ENCODE results near the gene CACNG6. TPM values are rescaled to one million over a fixed set of nuclear protein-coding genes. Genes with fewer than 3 reads are reported as not detected.
"Not testable (repeated sequence)": the region's sequence is repeated elsewhere in the genome, so short reads cannot be mapped to it uniquely, and the experiment has no call there.

The CACNG6 gene
- total RNA-seq, 1 donor from 2014 or later = 0.27 TPM

GRCh38 chr19:53945998-53946397 is 45.4 kb upstream of the CACNG6 start:
- Mint-ChIP-seq H3K27ac (no peak overlapping the region), H3K27me3 (peaks cover 62% of the 10 kb centered on the region), H3K4me3 (no peak overlapping the region), H3K36me3 (no peaks in the 10 kb centered on the region), H3K9me3 (peaks cover 4% of the 10 kb centered on the region), H3K4me1 (ENCODE audit: unreplicated experiment) (no peaks in the 10 kb centered on the region)
- DNase-seq (ENCODE audit: extremely low spot score, unreplicated experiment) = no peak
- no peak for TF ChIP-seq CTCF (conservative IDR thresholded peaks at IDR 0.05)

- Mint-ChIP-seq H3K4me1 (ENCODE audit: unreplicated experiment) (no peaks in the 10 kb centered on the region), H3K27ac (no peak overlapping the region), H3K4me3 (no peak overlapping the region), H3K36me3 (no peaks in the 10 kb centered on the region), H3K9me3 (peaks cover 4% of the 10 kb centered on the region), H3K27me3 (peaks cover 54% of the 10 kb centered on the region)
- TF ChIP-seq CTCF (conservative IDR thresholded peaks at IDR 0.05) = no peak
- DNase-seq (ENCODE audit: extremely low spot score, unreplicated experiment) = no peak
Measured at GRCh38 chr19:53947624-53948023, 43.8 kb upstream of the CACNG6 start.

- not testable (repeated sequence) for DNase-seq (ENCODE audit: extremely low spot score, unreplicated experiment); H3K4me3 Mint-ChIP-seq; H3K9me3 Mint-ChIP-seq; H3K36me3 Mint-ChIP-seq; H3K27ac Mint-ChIP-seq; H3K4me1 Mint-ChIP-seq (ENCODE audit: unreplicated experiment)
- H3K27me3 Mint-ChIP-seq = peaks cover 46% of the 10 kb centered on the region
Measured at GRCh38 chr19:53948611-53949010, 42.8 kb upstream of the CACNG6 start.

GRCh38 chr19:53951436-53951835 is 40.0 kb upstream of the CACNG6 start:
- no peaks in the 10 kb centered on the region for H3K4me1 Mint-ChIP-seq (ENCODE audit: unreplicated experiment)
- no peak overlapping the region for H3K27ac Mint-ChIP-seq
- TF ChIP-seq CTCF (conservative IDR thresholded peaks at IDR 0.05) = no peak
- H3K36me3 Mint-ChIP-seq = no peaks in the 10 kb centered on the region
- H3K9me3 Mint-ChIP-seq = no peaks in the 10 kb centered on the region
- no peak for DNase-seq (ENCODE audit: extremely low spot score, unreplicated experiment)
- peaks cover 33% of the 10 kb centered on the region for H3K27me3 Mint-ChIP-seq
- H3K4me3 Mint-ChIP-seq = no peak overlapping the region

- Mint-ChIP-seq H3K9me3 (no peaks in the 10 kb centered on the region), H3K4me1 (ENCODE audit: unreplicated experiment) (no peaks in the 10 kb centered on the region), H3K36me3 (no peaks in the 10 kb centered on the region), H3K4me3 (no peak overlapping the region), H3K27ac (no peak overlapping the region), H3K27me3 (peaks cover 38% of the 10 kb centered on the region)
- DNase-seq (ENCODE audit: extremely low spot score, unreplicated experiment) = no peak
- TF ChIP-seq CTCF (conservative IDR thresholded peaks at IDR 0.05) = no peak
Measured at GRCh38 chr19:53951947-53952346, 39.5 kb upstream of the CACNG6 start.

GRCh38 chr19:53953383-53953782 is 38.1 kb upstream of the CACNG6 start:
- no peak for DNase-seq (ENCODE audit: extremely low spot score, unreplicated experiment)
- H3K9me3 Mint-ChIP-seq = no peaks in the 10 kb centered on the region
- no peak for TF ChIP-seq CTCF (conservative IDR thresholded peaks at IDR 0.05)
- H3K27ac Mint-ChIP-seq = no peak overlapping the region
- peaks cover 4% of the 10 kb centered on the region for H3K4me1 Mint-ChIP-seq (ENCODE audit: unreplicated experiment)
- H3K27me3 Mint-ChIP-seq = peaks cover 43% of the 10 kb centered on the region
- H3K4me3 Mint-ChIP-seq = no peak overlapping the region
- no peaks in the 10 kb centered on the region for H3K36me3 Mint-ChIP-seq
